Panc1 (cell line): ENCODE results near the gene SFRP4. TPM values are rescaled to one million over a fixed set of nuclear protein-coding genes. Genes with fewer than 3 reads are reported as not detected.

Experiments
- ATAC-seq: fragments of 200-7000 bp; cut with Tn5 transposase; 2 replicates; pipeline ENCODE4 v1.9.1; 2020; ENCODE audit warnings: mild to moderate bottlenecking, moderate library complexity
- BruUV-seq: library from RNA; stranded (reverse); fragments of 400-500 nt; replicated peaks from 2 replicates; lab custom pipeline; 2021; lab: Mats Ljungman, UMichigan
- CTCF ChIA-PET: fragments of 300-600 bp; sonication (Branson Sonifier 250); formaldehyde crosslinking; loops from one replicate; lab custom pipeline; 2022; ENCODE audit warnings: antibody characterized with exemption; lab: Charles Lee
- POLR2A ChIA-PET: fragments of 300-600 bp; sonication (Branson Sonifier 250); formaldehyde crosslinking; loops from one replicate; lab custom pipeline; 2022; ENCODE audit warnings: antibody characterized with exemption; lab: Charles Lee
- DNase-seq: peaks from one replicate; pipeline ENCODE4 v3.0.0-alpha.2; 2010; ENCODE audit warnings: low read depth, low spot score
- H3K27ac ChIP-seq: 2 replicates; pipeline ENCODE4 v1.5.1; 2011; ENCODE audit warnings: mild to moderate bottlenecking, low read length, inconsistent platforms
- H3K27me3 ChIP-seq: fragments of 200-500 bp; sonication (Bioruptor generic); 2 replicates; pipeline ENCODE4 v1.6.0; 2014; ENCODE audit warnings: low read length, inconsistent platforms; ENCODE audit not compliant: control insufficient read depth, insufficient read depth
- H3K36me3 ChIP-seq: fragments of 200-500 bp; sonication (Bioruptor generic); 2 replicates; pipeline ENCODE4 v1.5.1; 2014; ENCODE audit warnings: inconsistent platforms, mild to moderate bottlenecking, low read length, moderate library complexity; ENCODE audit not compliant: control insufficient read depth, insufficient read depth
- H3K4me1 ChIP-seq: 2 replicates; pipeline ENCODE4 v1.5.1; 2011; ENCODE audit warnings: inconsistent platforms, mild to moderate bottlenecking, low read length, moderate library complexity; ENCODE audit not compliant: control insufficient read depth, insufficient read depth
- H3K4me3 ChIP-seq, 2 experiments: 2 replicates each; pipeline ENCODE4 v1.5.1; 2011 to 2012; ENCODE audit warnings: low read depth in 2 of 2, low read length in 2 of 2, mild to moderate bottlenecking in 2 of 2, inconsistent platforms in 1 of 2, moderate library complexity in 1 of 2
- H3K9me3 ChIP-seq: fragments of 200-500 bp; sonication (Bioruptor generic); 2 replicates; pipeline ENCODE4 v1.5.1; 2014; ENCODE audit warnings: low read depth, mild to moderate bottlenecking, inconsistent platforms, low read length, moderate library complexity; ENCODE audit not compliant: control insufficient read depth, insufficient read depth
- CTCF ChIP-seq: fragments of 450-650 bp; IDR thresholded peaks from 2 replicates; pipeline ENCODE4 v1.5.1; 2017; ENCODE audit warnings: mild to moderate bottlenecking
- POLR2AphosphoS5 ChIP-seq: IDR thresholded peaks from 2 replicates; pipeline ENCODE4 v1.6.1; 2012; ENCODE audit warnings: mild to moderate bottlenecking, low read depth, low read length, moderate library complexity
- REST ChIP-seq, 2 experiments: IDR thresholded peaks; 2 replicates each; pipeline ENCODE4 v1.6.1; 2011 to 2012; ENCODE audit warnings: low read depth in 2 of 2, control low read depth in 1 of 2, low read length in 1 of 2, mild to moderate bottlenecking in 1 of 2, moderate library complexity in 1 of 2; ENCODE audit not compliant: insufficient read depth in 1 of 2
- SIN3A ChIP-seq: IDR thresholded peaks from 2 replicates; pipeline ENCODE4 v1.6.1; 2012; ENCODE audit warnings: low read depth, mild to moderate bottlenecking, low read length, moderate library complexity, borderline replicate concordance; ENCODE audit not compliant: insufficient read depth
- TCF7L2 ChIP-seq: IDR thresholded peaks from 2 replicates; pipeline ENCODE4 v1.6.1; 2011; ENCODE audit warnings: mild to moderate bottlenecking, low read depth, low read length, inconsistent platforms
- in situ Hi-C: cut with HindIII; loops from 2 replicates; pipeline ENCODE4 v1.10.0; 2016; ENCODE audit warnings: low sequenced_read_pairs, low pct_unique_long_range_greater_than_20kb
- intact Hi-C: fragments of 100-400 bp; cut with micrococcal nuclease; formaldehyde crosslinking; loops from one replicate; pipeline ENCODE4 v1.10.0; 2022; ENCODE audit not compliant: unreplicated experiment
- total RNA-seq: library from RNA; stranded (reverse); gene quantifications from one replicate; pipeline ENCODE4 v1.2.1, GENCODE V29; 2021; ENCODE audit not compliant: unreplicated experiment

Gene SFRP4
- total RNA-seq, 1 experiment from 2014 or later, result 0.74 TPM

- intact Hi-C loops, result loop anchor here (10.0 kb wide), 1 partner anchor 426 kb away; no protein-coding TSS in a partner anchor
- CTCF ChIA-PET, result interaction anchor here (1.2 kb wide), 1 partner anchor 8 kb away, joined by 7 read pairs; the partner anchor contains the start of gene SFRP4
- no TSS peak for BruUV-seq
Measured at GRCh38 chr7:37908221-37908788, 8.3 kb downstream of the SFRP4 start.

More at GRCh38 chr7:37908221-37908788, 8.3 kb downstream of the SFRP4 start:
- Histone ChIP-seq H3K9me3 (no peaks in the 10 kb centered on the region), H3K4me1 (no peaks in the 10 kb centered on the region), H3K4me3 (no peak overlapping the region), H3K36me3 (no peaks in the 10 kb centered on the region), H3K27me3 (peaks cover 13% of the 10 kb centered on the region), H3K27ac (no peak overlapping the region)
- no peak for ATAC-seq
- POLR2A ChIA-PET, result no interaction called here
- TF ChIP-seq TCF7L2 (no peak), CTCF (no peak), POLR2AphosphoS5 (no peak), SIN3A (no peak), REST (IDR thresholded peaks at IDR 0.05; ENCODE audit: insufficient read depth in 1 of 2, low read depth in 2 of 2, low read length in 1 of 2) (no peak)
- DNase-seq, result no peak
- in situ Hi-C loops, result no loop called here
